Measurements from ENCODE around the gene LIG4.
"Not testable (repeated sequence)": the region's sequence is repeated elsewhere in the genome, so short reads cannot be mapped to it uniquely, and the experiment has no call there.

Gene LIG4

GRCh38 chr13:108215436-108215835 lies at the start of gene LIG4:
Gene LIG4, minus strand, starts transcription at chr13:108215536. Its CDS starts 4,268 bp downstream, at chr13:108211268.
- peak; percentile 96 for DNase-seq

GRCh38 chr13:108263621-108264355 lies 48.5 kb upstream of the LIG4 start:
- DNase-seq = peak; percentile 56

- peak; percentile 29 for DNase-seq
Observed at GRCh38 chr13:108257248-108257647, 41.9 kb upstream of the LIG4 start.

- no peak for DNase-seq
Observed at GRCh38 chr13:108249150-108249549, 33.8 kb upstream of the LIG4 start.

DNA sequence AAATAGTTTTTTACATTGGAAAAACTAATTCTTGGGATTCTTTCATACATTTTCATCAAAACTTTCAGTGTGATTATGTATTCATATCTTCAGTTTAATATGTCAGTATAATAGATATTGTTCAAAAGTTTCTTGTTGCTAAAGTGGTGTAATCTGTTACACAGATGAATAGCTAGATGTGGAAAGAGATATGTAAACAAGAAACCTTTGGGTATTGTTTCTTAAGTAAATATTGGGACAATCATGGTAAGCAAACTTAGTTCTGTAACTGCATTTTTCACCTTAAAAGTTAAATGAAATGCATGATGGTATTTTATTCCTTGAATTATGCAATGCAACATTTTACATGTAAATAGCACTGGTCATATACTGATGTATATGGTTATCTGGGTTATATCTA lies 15.0 kb upstream of the LIG4 start:
- no peak for DNase-seq

DNA sequence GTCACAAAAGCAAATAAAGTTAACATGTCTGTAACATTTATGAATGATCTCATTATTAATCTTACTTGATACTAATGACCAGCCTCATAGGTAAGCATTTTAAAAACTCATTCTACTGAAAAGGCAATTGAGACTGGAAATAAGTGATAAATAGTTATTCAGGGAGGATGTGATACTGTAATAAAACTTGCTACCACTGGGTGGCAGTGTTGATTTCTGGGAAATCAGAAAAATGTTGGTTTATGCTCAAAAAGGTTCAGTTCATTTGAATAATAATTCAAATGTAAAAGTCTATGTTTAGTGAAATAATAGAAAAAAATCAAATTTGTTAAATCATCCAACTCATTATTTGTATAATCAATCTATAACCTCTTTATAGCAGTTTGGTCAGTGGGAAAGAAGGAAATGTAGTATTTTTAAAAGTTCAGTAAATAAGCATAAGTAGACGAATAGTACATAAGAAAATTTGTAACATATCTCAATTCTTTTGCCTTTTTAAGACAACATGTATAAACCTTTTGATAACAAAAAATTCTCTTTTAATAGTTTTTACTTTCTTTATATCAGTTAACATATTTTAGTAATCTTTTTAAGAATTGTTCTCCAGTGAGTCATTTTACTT lies 12.4 kb upstream of the LIG4 start:
- DNase-seq = peak; percentile 77

GRCh38 chr13:108226184-108226583 lies 10.8 kb upstream of the LIG4 start:
- no peak for DNase-seq

DNA sequence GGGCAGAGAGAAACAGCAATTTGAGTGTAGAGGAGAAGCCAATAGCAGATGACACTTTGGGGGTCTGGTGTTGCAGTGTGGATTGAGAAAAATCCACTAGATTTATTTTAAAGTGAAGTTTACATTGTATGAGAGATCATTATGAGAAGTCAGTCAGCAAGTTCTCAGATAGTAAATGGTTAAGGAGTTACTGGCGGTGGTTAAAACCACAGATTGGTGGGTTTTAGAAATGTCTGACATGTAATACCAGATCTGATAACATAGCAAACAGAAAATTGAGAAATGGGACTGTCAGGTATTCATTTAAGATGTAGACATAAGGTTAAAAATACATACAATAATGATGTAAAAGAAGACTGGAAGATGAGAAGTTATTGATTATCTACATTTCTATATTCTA lies 10.1 kb upstream of the LIG4 start:
- DNase-seq = peak; percentile 77

- DNase-seq = no peak
Observed at GRCh38 chr13:108223687-108224503, 8.6 kb upstream of the LIG4 start.

DNA sequence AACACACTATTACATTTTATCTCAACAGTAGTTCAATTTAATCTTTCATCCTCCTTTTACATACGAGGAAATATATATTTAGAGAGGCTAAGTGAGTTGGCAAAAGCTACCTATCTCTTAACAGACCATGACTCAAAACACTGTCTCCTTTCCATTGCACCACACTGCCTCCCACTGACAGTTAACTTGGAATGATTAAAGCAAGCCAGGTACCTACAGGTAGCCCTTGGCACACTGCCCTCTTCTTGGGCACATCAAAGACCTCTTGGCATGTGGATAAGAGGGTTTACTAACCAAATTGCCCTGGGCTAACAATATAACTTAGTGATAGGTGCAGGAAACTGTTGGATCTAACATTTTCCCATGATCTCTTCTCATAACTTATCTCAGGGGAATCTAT lies 4.7 kb upstream of the LIG4 start:
- no peak for DNase-seq

GRCh38 chr13:108218044-108218974 lies 3.0 kb upstream of the LIG4 start, which contains the start of gene ABHD13:
Gene ABHD13, plus strand, starts transcription at chr13:108218392. Its CDS starts 10,827 bp downstream, at chr13:108229219.
- peak; percentile 97 for DNase-seq

DNA sequence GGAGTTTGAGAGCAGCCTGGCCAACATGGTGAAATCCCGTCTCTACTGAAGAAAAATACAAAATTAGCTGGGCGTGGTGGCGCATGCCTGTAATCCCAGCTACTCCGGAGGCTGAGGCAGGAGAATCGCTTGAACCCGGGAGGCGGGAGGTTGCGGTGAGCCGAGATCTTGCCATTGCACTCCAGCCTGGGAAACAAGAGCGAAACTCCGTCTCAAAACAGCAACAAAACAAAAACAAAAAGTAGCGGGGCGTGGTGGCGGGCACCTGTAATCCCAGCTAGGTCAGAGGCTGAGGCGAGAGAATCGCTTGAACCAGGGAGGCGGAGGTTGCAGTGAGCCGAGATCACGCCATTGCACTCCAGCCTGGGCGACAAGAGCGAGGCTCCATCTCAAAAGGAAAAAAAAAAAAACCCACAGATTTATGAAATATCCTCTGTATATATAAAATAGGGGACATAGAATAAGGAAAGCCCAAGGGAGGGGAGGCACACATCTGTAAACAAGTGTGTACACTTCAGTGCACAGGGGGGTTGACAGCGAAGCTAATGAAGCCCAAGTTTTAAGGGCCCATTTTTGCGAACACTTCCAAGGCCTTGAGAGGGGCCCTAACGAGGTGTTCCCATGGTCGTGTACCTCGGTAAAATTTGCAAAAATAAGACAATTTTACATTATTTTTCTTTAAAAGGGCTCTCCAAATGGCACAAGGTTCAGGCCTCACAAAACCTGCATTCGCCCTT lies 2.1 kb upstream of the LIG4 start:
- DNase-seq = not testable (repeated sequence)

DNA sequence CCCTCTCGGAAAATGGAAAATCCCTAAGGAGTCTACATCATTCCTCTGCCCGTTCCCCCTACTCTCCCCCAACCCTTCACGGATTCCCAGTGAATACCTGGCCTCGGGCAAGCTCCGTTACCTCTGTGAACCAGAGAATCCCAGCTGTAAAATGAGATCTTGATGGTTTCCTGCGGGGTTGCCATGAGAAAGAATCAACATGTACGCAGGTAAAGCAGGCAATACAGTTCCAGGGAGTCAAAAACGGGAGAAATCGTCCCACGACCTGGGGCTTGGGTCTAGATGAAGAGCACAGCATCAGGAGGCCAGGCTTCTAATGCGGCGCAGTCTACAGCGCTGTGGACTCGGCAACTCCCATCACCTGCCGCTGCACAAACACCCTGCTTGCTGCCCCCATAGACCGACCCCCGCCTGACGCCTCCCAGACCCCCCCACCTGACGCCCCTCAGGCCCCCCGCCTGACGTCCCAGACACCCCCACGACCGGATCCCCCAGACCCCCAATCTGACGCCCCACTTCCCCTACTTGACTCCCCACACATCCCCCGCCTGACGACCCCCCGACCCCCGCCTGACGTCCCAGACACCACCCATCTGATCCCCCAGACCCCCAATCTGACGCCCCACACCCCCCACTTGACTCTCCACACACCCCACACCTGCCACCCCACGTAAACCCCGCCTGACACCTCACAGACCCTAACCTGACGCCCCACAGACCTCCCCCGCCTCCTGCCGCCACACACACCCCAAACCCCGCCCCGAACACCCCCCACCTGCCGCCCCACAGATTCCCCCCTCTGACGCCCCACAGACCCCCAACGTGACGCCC lies 680 bp downstream of the LIG4 start:
- no peak for DNase-seq

- no peak for DNase-seq
Observed at GRCh38 chr13:108213946-108214345, 1.4 kb downstream of the LIG4 start.

DNA sequence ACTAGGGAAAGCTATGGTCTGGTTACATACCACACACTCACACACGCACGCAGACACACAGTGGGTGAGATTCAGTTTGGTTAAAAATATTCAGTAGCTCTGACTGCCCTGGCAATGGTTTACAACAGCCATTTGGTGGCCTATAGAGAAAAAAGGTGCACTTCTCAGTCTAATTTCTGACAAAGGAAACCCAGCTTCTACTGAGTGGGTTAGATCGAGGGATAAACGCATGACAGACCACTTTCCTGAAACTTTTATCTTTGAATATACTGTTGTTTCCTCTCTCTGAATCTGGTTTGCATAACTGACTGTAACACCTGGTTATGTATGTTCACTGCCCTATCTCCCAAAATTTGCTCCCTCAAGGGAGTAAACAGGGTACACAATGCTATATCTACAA lies 2.5 kb downstream of the LIG4 start:
- DNase-seq = peak; percentile 55

DNA sequence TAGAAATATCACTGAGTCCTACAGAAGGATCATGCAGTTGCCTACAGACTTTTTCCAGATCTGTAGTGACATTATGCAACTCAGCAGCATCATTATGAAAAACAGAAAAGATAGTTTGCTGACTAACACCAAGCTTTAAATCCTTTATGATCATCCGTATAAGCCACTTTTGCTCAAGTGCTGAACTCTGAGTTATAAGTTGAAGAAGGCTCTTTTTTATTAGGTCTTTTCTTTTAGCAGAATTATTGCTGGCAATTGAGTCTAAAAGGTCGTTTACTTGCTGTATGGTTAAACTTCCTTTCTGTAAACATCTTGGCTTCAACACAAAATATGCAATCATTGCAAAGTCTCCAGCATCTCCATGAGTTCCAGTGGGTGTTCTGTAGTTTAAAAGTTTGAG lies 4.8 kb downstream of the LIG4 start:
- no peak for DNase-seq

GRCh38 chr13:108200781-108201398 lies 14.4 kb downstream of the LIG4 start:
- no peak for DNase-seq

- DNase-seq = no peak
Observed at GRCh38 chr13:108195861-108196260, 19.5 kb downstream of the LIG4 start.

DNA sequence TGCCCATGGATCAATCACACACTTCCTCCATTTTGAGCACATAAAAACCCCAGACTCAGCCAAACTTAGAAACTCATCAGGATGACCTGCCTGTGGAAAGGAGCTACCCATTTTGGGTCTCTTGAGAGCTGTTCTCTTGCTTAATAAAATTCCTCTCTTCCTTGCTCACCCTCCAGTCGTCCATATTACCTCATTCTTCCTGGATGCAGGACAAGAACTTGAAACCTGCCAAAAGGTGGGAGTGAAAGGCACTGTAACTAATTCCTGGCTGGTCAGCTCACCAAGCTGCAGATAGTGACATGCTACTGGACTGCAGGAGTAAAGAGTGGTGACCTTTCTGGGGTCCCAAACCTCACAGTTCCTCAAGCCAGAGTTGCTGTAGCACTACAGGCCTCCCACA lies 20.2 kb downstream of the LIG4 start:
- DNase-seq = no peak

- no peak for DNase-seq
Observed at GRCh38 chr13:108194435-108194936, 20.9 kb downstream of the LIG4 start.
